HCT116 (cell line): ENCODE data around the gene MXI1. TPM values are rescaled to one million over a fixed set of nuclear protein-coding genes. Genes with fewer than 3 reads are reported as not detected.

ENCODE experiments used
- ATAC-seq: fragments of 200-7000 bp; cut with Tn5 transposase; 2 replicates; pipeline ENCODE4 v1.9.1; 2020; ENCODE audit warnings: mild to moderate bottlenecking, moderate library complexity
- BruUV-seq: library from RNA; stranded (reverse); fragments of 400-500 nt; replicated peaks from 2 replicates; lab custom pipeline; 2021; lab: Mats Ljungman, UMichigan
- CTCF ChIA-PET: fragments of 300-600 bp; sonication (Branson Sonifier 250); formaldehyde crosslinking; loops from one replicate; lab custom pipeline; 2021; ENCODE audit warnings: antibody characterized with exemption; lab: Charles Lee
- POLR2A ChIA-PET: fragments of 300-600, 350-600 bp; sonication (Branson Sonifier 250); formaldehyde crosslinking; loops from one replicate; lab custom pipeline; 2021; ENCODE audit warnings: antibody characterized with exemption; lab: Charles Lee
- RAD21 ChIA-PET, 2 experiments: fragments of 300-600 bp; sonication (Branson Sonifier 250); formaldehyde crosslinking; loops; one replicate each; lab custom pipeline; 2023; ENCODE audit warnings: low total read pairs in 2 of 2; ENCODE audit not compliant: uncharacterized antibody in 2 of 2, unreplicated experiment in 2 of 2, low non-redundant PET in 1 of 2; lab: Charles Lee
- DNase-seq: peaks from one replicate; pipeline ENCODE4 v3.0.0-alpha.2; 2010; ENCODE audit warnings: low read depth, low spot score
- H2AFZ ChIP-seq: fragments of 200-600 bp; shearing (Covaris generic), sonication (generic); 2 replicates; pipeline ENCODE4 v1.6.1; 2017; ENCODE audit warnings: low read depth, mixed run types, mixed read lengths, antibody characterized with exemption, low read length; ENCODE audit not compliant: poor library complexity, severe bottlenecking
- H3K27ac ChIP-seq: 2 replicates; pipeline ENCODE4 v1.5.1; 2012; ENCODE audit warnings: low read depth, low read length
- H3K27me3 ChIP-seq: fragments of 200-600 bp; sonication (generic); 2 replicates; pipeline ENCODE4 v1.6.1; 2016; ENCODE audit warnings: mixed run types, low read length, mixed read lengths; ENCODE audit not compliant: insufficient read depth
- H3K36me3 ChIP-seq, 2 experiments: fragments of 200-500 bp in 1 of 2; fragments of 200-600 bp in 1 of 2; sonication (Bioruptor generic) in 1 of 2; sonication (generic) in 1 of 2; 2 replicates each; pipeline versions ENCODE4 v1.5.1 to v1.6.1; 2014 to 2016; ENCODE audit warnings: low read length in 2 of 2, inconsistent platforms in 1 of 2, mixed read lengths in 1 of 2, mixed run types in 1 of 2; ENCODE audit not compliant: insufficient read depth in 2 of 2, control insufficient read depth in 1 of 2
- H3K4me1 ChIP-seq, 2 experiments: fragments of 200-600 bp in 1 of 2; sonication (generic) in 1 of 2; 2 replicates each; pipeline versions ENCODE4 v1.5.1 to v1.6.1; 2012 to 2017; ENCODE audit warnings: low read length in 2 of 2, inconsistent platforms in 1 of 2, mild to moderate bottlenecking in 1 of 2, mixed read lengths in 1 of 2, mixed run types in 1 of 2, moderate library complexity in 1 of 2; ENCODE audit not compliant: insufficient read depth in 2 of 2, control insufficient read depth in 1 of 2
- H3K4me2 ChIP-seq: fragments of 200-600 bp; sonication (generic); 2 replicates; pipeline ENCODE4 v1.6.1; 2017; ENCODE audit warnings: mixed run types, low read length, mixed read lengths
- H3K4me3 ChIP-seq, 2 experiments: fragments of 200-600 bp in 1 of 2; sonication (generic) in 1 of 2; replicated peaks in 1 of 2; 2 replicates each; pipeline ENCODE4 v1.5.1; 2011 to 2016; ENCODE audit warnings: low read length in 2 of 2, control low read depth in 1 of 2, low read depth in 1 of 2, mild to moderate bottlenecking in 1 of 2, mixed read lengths in 1 of 2, mixed run types in 1 of 2
- H3K79me2 ChIP-seq: fragments of 200-600 bp; sonication (generic); 2 replicates; pipeline ENCODE4 v1.6.1; 2017; ENCODE audit warnings: mild to moderate bottlenecking, mixed run types, low read length, moderate library complexity, mixed read lengths; ENCODE audit not compliant: insufficient read depth
- H3K9ac ChIP-seq: fragments of 200-600 bp; sonication (generic); 2 replicates; pipeline ENCODE4 v1.6.1; 2016; ENCODE audit warnings: low read length, mixed read lengths
- H3K9me2 ChIP-seq: fragments of 200-600 bp; sonication (generic), shearing (Covaris generic); 2 replicates; pipeline ENCODE4 v1.6.1; 2017; ENCODE audit warnings: mixed run types, mild to moderate bottlenecking, moderate library complexity; ENCODE audit not compliant: insufficient read depth
- H3K9me3 ChIP-seq, 2 experiments: fragments of 200-500 bp in 1 of 2; fragments of 200-600 bp in 1 of 2; sonication (Bioruptor generic) in 1 of 2; sonication (generic) in 1 of 2; 2 replicates each; pipeline ENCODE4 v1.6.1; 2014 to 2017; ENCODE audit warnings: low read length in 2 of 2, mixed read lengths in 2 of 2, inconsistent platforms in 1 of 2, low read depth in 1 of 2, mild to moderate bottlenecking in 1 of 2, mixed run types in 1 of 2, moderate library complexity in 1 of 2; ENCODE audit not compliant: control insufficient read depth in 1 of 2, insufficient read depth in 1 of 2
- H4K20me1 ChIP-seq: fragments of 200-600 bp; sonication (generic), shearing (Covaris generic); 2 replicates; pipeline ENCODE4 v1.6.1; 2017; ENCODE audit warnings: mixed run types, mild to moderate bottlenecking, moderate library complexity; ENCODE audit not compliant: insufficient read depth
- POLR2A ChIP-seq: IDR thresholded peaks from 2 replicates; pipeline ENCODE4 v1.7.0; 2011; ENCODE audit warnings: borderline replicate concordance; ENCODE audit not compliant: insufficient read depth, insufficient read length; ENCODE audit errors: extremely low read depth
- POLR2AphosphoS5 ChIP-seq: IDR thresholded peaks from 2 replicates; pipeline ENCODE4 v1.6.1; 2011; ENCODE audit warnings: mild to moderate bottlenecking, low read depth, low read length, moderate library complexity
- TCF7L2 ChIP-seq: IDR thresholded peaks from 2 replicates; pipeline ENCODE4 v1.7.0; 2011; ENCODE audit warnings: borderline replicate concordance, inconsistent platforms; ENCODE audit not compliant: insufficient read depth, insufficient read length; ENCODE audit errors: extremely low read depth
- intact Hi-C: fragments of 100-400 bp; cut with micrococcal nuclease; formaldehyde crosslinking; loops from 2 replicates; pipeline ENCODE4 v1.10.0; 2022
- total RNA-seq: library from RNA; stranded (reverse); gene quantifications from one replicate; pipeline ENCODE4 v1.2.1, GENCODE V29; 2021; ENCODE audit not compliant: unreplicated experiment
- TF ChIP-seq, protein P1 (sequence below), 3 experiments: fragments of 200-600 bp in 1 of 3; sonication (generic) in 1 of 3; IDR thresholded peaks in 2 of 3; conservative IDR thresholded peaks in 1 of 3; 2 replicates each; pipeline ENCODE4 v1.5.1; 2012 to 2017; ENCODE audit warnings: low read depth in 2 of 3, low read length in 2 of 3, antibody characterized with exemption in 1 of 3, borderline replicate concordance in 1 of 3, control low read depth in 1 of 3, mild to moderate bottlenecking in 1 of 3, mixed read lengths in 1 of 3, mixed run types in 1 of 3, moderate library complexity in 1 of 3; ENCODE audit not compliant: insufficient read depth in 1 of 3

Gene MXI1
- total RNA-seq, 1 experiment from 2014 or later: 57.0 TPM

DNA sequence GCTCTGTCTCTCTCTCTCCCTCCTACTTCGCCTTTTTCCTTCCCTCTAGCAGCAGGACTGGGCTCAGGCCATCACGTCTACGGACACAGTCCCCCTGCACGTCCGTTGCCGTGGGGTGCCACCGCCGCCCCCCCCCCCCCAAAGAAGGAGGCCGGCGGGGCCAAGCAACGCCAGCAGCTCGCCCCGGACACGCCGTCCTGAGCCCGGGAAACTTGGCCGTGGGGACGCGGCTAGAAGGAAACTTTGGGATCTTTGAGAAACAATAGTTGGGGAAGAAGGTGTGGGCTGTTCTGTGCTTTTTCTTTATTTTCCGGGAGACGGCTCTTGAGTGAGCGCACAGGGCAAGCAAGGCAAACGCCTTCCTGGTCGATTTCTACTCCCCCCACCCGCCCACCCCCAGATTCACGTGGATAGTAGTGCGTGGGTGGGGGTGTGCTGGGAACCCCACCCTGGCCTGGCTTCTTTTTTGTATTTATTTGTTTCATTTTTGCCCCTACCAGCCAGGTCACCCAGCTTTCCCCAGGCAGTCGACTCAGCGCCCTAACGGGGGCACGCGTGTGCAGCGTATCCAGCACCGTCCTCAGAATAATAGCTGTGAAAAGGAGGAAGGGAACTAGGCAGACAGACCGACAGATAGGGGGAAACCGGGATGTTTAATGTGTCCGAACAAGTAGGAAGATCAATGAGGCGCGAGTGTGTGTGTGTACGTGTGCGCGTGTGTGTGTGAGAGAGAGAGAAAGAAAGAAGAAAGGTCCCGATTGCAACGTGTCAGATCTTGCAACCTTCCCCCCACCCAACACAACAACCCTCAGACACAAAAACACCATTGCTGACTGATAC, 1.4 kb downstream of the MXI1 start:
- Histone ChIP-seq H3K36me3 (no peaks in the 10 kb centered on the region), H3K27ac (peak overlapping the region; percentile 44; the same call in 1 of the 2 replicates), H3K9me2 (no peaks in the 10 kb centered on the region), H3K9me3 (no peaks in the 10 kb centered on the region), H3K9ac (peak overlapping the region; percentile 58), H3K79me2 (no peaks in the 10 kb centered on the region), H3K4me1 (peaks cover 14 to 51% of the 10 kb centered on the region in 2 experiments), H2AFZ (peak overlapping the region; percentile 86), H3K4me3 (peak overlapping the region; percentile 67 to 76), H3K4me2 (peak overlapping the region; percentile 99), H3K27me3 (no peaks in the 10 kb centered on the region), H4K20me1 (no peaks in the 10 kb centered on the region)
- DNase-seq (no peak), ATAC-seq (peak; percentile 26)
- 0 out of 2 replicates have a peak, but pooled peaks have one; percentile 5 for TF ChIP-seq POLR2AphosphoS5
- TF ChIP-seq, protein P1, sequence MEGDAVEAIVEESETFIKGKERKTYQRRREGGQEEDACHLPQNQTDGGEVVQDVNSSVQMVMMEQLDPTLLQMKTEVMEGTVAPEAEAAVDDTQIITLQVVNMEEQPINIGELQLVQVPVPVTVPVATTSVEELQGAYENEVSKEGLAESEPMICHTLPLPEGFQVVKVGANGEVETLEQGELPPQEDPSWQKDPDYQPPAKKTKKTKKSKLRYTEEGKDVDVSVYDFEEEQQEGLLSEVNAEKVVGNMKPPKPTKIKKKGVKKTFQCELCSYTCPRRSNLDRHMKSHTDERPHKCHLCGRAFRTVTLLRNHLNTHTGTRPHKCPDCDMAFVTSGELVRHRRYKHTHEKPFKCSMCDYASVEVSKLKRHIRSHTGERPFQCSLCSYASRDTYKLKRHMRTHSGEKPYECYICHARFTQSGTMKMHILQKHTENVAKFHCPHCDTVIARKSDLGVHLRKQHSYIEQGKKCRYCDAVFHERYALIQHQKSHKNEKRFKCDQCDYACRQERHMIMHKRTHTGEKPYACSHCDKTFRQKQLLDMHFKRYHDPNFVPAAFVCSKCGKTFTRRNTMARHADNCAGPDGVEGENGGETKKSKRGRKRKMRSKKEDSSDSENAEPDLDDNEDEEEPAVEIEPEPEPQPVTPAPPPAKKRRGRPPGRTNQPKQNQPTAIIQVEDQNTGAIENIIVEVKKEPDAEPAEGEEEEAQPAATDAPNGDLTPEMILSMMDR (IDR thresholded peaks at IDR 0.05 in 2 of 3, conservative IDR thresholded peaks at IDR 0.05 in 1 of 3; ENCODE audit: borderline replicate concordance in 1 of 3, insufficient read depth in 1 of 3, low read depth in 2 of 3, low read length in 2 of 3): no peak
- peak; percentile 92 for TF ChIP-seq TCF7L2
- no peak for TF ChIP-seq POLR2A
- no TSS peak for BruUV-seq
- ChIA-PET RAD21 (interaction anchor here in 1 of 2 experiments (1.7 kb wide), 1 partner anchor 71 kb away, joined by 7 read pairs; no protein-coding TSS in a partner anchor), CTCF (interaction anchor here (0.7 to 6.5 kb wide), 9 partner anchors 9 to 96 kb away, joined by 3 to 55 read pairs (median 5); partner anchors contain the start of gene SMNDC1), POLR2A (interaction anchor here (0.6 to 1.6 kb wide), 10 partner anchors 9 to 428 kb away, joined by 3 to 5 read pairs (median 4); no protein-coding TSS in a partner anchor)
- intact Hi-C loops: loop anchor here (1.0 to 5.0 kb wide), 3 partner anchors 70 to 202 kb away; partner anchors contain the start of gene ADD3
